Urinary bladder (tissue), 4 donors: ENCODE measurements around the gene ANKRD63. TPM values are rescaled to one million over a fixed set of nuclear protein-coding genes. Genes with fewer than 3 reads are reported as not detected.

Experiments
- DNase-seq: peaks from one replicate; pipeline ENCODE4 v3.0.0-alpha.2; 2015; ENCODE audit errors: extremely low spot score
- H3K27ac ChIP-seq: one replicate; pipeline ENCODE4 v1.5.1; 2013; ENCODE audit warnings: low read depth, mild to moderate bottlenecking, moderate library complexity
- H3K36me3 ChIP-seq: one replicate; pipeline ENCODE4 v1.6.1; 2013; ENCODE audit warnings: mild to moderate bottlenecking, moderate library complexity; ENCODE audit not compliant: insufficient read depth
- H3K4me1 ChIP-seq: one replicate; pipeline ENCODE4 v1.6.1; 2013; ENCODE audit warnings: mild to moderate bottlenecking, moderate library complexity; ENCODE audit not compliant: insufficient read depth
- H3K4me3 ChIP-seq: one replicate; pipeline ENCODE4 v1.5.1; 2013; ENCODE audit warnings: low read depth, low read length
- WGBS: extraction: QIAGEN DNeasy Blood & Tissue Kit; methylation state at CpG from one replicate; pipeline ENCODE4 v1.1.7; 2013; 5-methylcytosine and 5-hydroxymethylcytosine counted together
- polyA plus RNA-seq: library from polyadenylated mRNA; stranded (reverse); fragments of 200-250 nt; gene quantifications from one replicate; pipeline ENCODE4 v1.2.3, GENCODE V29; 2013
- total RNA-seq: library from RNA; depleted of rRNA; stranded (reverse); fragments of >200 nt; gene quantifications from one replicate; pipeline ENCODE4 v1.2.3, GENCODE V29; 2014
- donor health status: healthy with polysubstance abuse.
- donor health status: healthy.

Gene ANKRD63
- total and polyA plus RNA-seq, 2 donors: not detected

DNA sequence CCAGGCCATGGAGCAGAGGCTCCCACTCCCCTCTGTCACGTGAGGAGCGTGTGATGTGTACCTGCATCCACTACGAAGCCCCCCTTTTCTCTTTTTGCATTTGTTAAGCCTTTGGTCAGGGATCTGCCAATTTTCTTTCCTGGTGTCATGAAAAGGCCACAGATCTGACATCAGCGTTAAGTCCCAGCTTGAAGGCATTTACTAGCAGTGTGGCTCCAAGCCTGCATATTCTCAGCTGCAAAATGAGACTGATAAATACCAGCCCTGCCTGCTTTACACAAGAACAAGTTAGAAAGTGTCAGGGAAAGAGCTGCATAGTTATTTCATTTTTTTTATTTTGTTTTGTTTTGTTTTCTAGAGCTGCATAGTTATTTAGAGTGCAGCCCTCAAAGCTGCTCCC lies 2.3 kb upstream of the ANKRD63 start:
- no peak overlapping the region for H3K27ac ChIP-seq
- no peak overlapping the region for H3K4me3 ChIP-seq
- 46% methylated on average over 4 of the region's 4 CpGs for WGBS
- no peak for DNase-seq
- H3K36me3 ChIP-seq: no peaks in the 10 kb centered on the region
- peaks cover 1% of the 10 kb centered on the region for H3K4me1 ChIP-seq

GRCh38 chr15:40283615-40284300 lies 894 bp upstream of the ANKRD63 start:
- Histone ChIP-seq H3K4me3 (no peak overlapping the region), H3K36me3 (no peaks in the 10 kb centered on the region)
- 43% methylated on average over 33 of the region's 33 CpGs for WGBS

GRCh38 chr15:40282147-40282868 lies 556 bp downstream of the ANKRD63 start:
- DNase-seq: no peak
- Histone ChIP-seq H3K27ac (no peak overlapping the region), H3K4me3 (peak overlapping the region; percentile 42), H3K36me3 (no peaks in the 10 kb centered on the region), H3K4me1 (peaks cover 1% of the 10 kb centered on the region)
- under 1% methylated on average over 92 of the region's 92 CpGs for WGBS

More at GRCh38 chr15:40283615-40284300, 894 bp upstream of the ANKRD63 start:
- no peak overlapping the region for H3K27ac ChIP-seq
- H3K4me1 ChIP-seq: peaks cover 1% of the 10 kb centered on the region
- DNase-seq: no peak

GRCh38 chr15:40281801-40282146 lies 1.1 kb downstream of the ANKRD63 start:
- no peak for DNase-seq
- Histone ChIP-seq H3K4me1 (peaks cover 1% of the 10 kb centered on the region), H3K36me3 (no peaks in the 10 kb centered on the region), H3K4me3 (peak overlapping the region; percentile 42), H3K27ac (no peak overlapping the region)
- WGBS: 3% methylated on average over 51 of the region's 51 CpGs

GRCh38 chr15:40281057-40281800 lies 1.6 kb downstream of the ANKRD63 start:
- Histone ChIP-seq H3K4me1 (peaks cover 1% of the 10 kb centered on the region), H3K4me3 (peak overlapping the region; percentile 42), H3K27ac (no peak overlapping the region), H3K36me3 (no peaks in the 10 kb centered on the region)
- DNase-seq: no peak
- 50% methylated on average over 43 of the region's 43 CpGs for WGBS

DNA sequence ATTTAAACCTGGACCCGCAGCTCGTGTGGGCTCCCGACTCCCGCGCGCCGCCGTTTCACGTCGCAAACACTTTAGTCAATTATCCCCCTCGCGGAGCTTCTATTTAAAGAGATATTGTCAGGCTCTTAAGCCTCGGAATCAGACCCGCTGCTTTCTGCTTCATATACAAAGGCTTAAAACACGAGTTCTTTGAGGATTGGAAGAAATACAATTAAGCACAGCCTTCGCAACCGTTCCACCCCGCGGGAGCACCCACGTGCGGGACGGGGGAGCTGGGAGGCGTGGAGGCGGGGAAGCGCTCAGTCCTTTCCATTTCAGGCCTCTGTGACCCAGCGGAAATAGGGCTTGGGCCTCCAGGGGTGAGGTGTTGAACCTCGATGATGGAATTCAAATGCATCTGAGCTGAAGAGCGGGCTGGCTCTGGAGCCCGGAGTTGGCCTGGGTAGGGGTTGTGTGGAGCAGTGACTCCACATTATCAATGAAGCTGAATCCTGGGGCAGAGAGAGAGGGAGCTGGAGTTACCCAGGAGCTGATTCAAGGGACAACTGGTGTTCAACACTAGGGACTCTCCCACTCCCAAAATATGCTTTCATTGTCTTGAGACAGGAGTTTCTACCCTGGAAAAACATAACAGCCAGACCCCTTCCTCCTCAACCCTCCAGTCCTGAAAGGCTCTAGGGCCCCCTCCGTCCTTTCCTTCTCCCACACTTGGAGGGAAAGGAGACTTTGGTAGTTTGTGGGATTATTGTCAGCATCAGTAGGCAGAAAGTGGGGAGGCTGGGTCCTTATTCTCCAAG lies 2.4 kb downstream of the ANKRD63 start:
- WGBS: 54% methylated on average over 30 of the region's 30 CpGs
- DNase-seq: no peak
- no peaks in the 10 kb centered on the region for H3K36me3 ChIP-seq
- no peak overlapping the region for H3K4me3 ChIP-seq
- H3K27ac ChIP-seq: no peak overlapping the region
- peaks cover 1% of the 10 kb centered on the region for H3K4me1 ChIP-seq

- no peaks in the 10 kb centered on the region for H3K36me3 ChIP-seq
- WGBS: 16% methylated on average over 40 of the region's 40 CpGs
- H3K4me1 ChIP-seq: peaks cover 1% of the 10 kb centered on the region
- no peak overlapping the region for H3K27ac ChIP-seq
- no peak for DNase-seq
- no peak overlapping the region for H3K4me3 ChIP-seq
Observed at GRCh38 chr15:40279437-40280141, 3.3 kb downstream of the ANKRD63 start.

DNA sequence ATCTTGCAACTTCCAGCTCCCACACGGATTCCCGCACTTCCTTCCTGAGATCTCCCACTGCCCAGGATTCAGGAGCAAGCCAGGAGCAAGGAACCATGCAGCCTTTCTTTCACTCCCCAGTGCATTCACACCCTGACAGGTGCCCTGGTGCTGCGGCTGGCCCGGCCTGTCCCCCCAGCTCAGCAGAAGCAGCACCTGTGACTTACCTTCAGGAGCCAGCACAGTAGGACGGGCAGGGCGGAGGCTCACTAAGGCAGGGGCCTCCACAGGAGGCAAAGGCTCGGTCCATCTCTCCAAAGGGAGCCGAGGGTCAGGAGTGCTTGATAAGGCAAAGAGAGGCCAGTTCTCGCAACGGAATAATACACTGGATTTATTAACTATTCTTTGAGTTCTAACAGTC lies 4.8 kb downstream of the ANKRD63 start:
- no peaks in the 10 kb centered on the region for H3K4me1 ChIP-seq
- DNase-seq: no peak
- H3K27ac ChIP-seq: no peak overlapping the region
- H3K4me3 ChIP-seq: no peak overlapping the region
- no peaks in the 10 kb centered on the region for H3K36me3 ChIP-seq
- 74% methylated on average over 10 of the region's 10 CpGs for WGBS

GRCh38 chr15:40277471-40277870 lies 5.4 kb downstream of the ANKRD63 start:
- Histone ChIP-seq H3K36me3 (no peaks in the 10 kb centered on the region), H3K4me3 (no peak overlapping the region), H3K4me1 (no peaks in the 10 kb centered on the region), H3K27ac (no peak overlapping the region)
- 47% methylated on average over 16 of the region's 16 CpGs for WGBS
- no peak for DNase-seq

DNA sequence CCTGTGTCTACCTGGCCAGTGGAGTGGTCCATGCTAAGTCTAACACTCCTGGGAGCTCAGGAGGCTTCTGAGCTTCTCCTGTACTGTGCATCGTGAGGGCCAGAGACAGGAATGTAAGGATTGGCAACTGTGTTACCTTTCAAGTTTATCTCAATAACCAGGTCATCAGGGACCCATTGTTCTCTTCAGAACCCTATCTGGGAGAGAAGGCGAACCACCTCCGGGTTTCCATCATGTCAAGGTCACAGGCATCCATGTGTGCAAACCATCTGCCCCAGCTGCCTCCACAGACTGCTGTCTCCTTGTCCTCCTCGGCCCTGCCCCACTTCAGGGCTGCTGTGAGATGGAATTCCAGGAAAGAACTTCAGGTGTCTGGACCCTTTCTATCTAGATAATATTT lies 5.9 kb downstream of the ANKRD63 start:
- no peak overlapping the region for H3K27ac ChIP-seq
- WGBS: 70% methylated on average over 4 of the region's 4 CpGs
- H3K36me3 ChIP-seq: no peaks in the 10 kb centered on the region
- no peak overlapping the region for H3K4me3 ChIP-seq
- H3K4me1 ChIP-seq: no peaks in the 10 kb centered on the region
- DNase-seq: no peak

DNA sequence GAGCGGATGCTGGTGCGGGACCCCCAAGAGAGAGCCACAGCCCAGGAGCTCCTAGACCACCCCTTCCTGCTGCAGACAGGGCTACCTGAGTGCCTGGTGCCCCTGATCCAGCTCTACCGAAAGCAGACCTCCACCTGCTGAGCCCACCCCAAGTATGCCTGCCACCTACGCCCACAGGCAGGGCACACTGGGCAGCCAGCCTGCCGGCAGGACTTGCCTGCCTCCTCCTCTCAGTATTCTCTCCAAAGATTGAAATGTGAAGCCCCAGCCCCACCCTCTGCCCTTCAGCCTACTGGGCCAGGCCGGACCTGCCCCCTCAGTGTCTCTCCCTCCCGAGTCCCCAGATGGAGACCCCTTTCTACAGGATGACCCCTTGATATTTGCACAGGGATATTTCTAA lies 6.9 kb downstream of the ANKRD63 start:
- no peak overlapping the region for H3K4me3 ChIP-seq
- no peak overlapping the region for H3K27ac ChIP-seq
- no peaks in the 10 kb centered on the region for H3K4me1 ChIP-seq
- H3K36me3 ChIP-seq: no peaks in the 10 kb centered on the region
- no peak for DNase-seq
- 92% methylated on average over 7 of the region's 7 CpGs for WGBS

DNA sequence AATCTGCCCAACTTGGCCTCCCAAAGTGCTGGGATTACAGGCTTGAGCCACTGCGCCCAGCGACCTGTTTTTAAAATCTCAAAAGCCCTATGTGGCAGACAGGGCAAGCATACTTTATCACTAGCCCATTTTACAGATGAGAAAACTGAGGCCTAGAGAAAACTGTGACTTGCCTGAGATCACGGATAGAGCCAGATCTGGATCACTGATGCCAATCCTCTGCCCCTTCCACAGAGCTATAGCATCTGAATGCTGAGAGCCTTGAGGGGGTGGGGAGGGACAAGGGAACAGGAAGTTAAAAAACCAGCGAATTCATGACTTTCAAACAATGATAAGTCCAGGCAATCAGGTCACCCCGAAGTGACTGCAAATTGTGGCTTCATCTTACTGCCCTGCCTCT lies 7.3 kb downstream of the ANKRD63 start:
- Histone ChIP-seq H3K4me1 (no peaks in the 10 kb centered on the region), H3K4me3 (no peak overlapping the region), H3K36me3 (no peaks in the 10 kb centered on the region), H3K27ac (no peak overlapping the region)
- DNase-seq: no peak
- 74% methylated on average over 5 of the region's 5 CpGs for WGBS
